ENCODE results near the gene GREB1L.
"Not testable (repeated sequence)": the region's sequence is repeated elsewhere in the genome, so short reads cannot be mapped to it uniquely, and the experiment has no call there.

The GREB1L gene

DNA sequence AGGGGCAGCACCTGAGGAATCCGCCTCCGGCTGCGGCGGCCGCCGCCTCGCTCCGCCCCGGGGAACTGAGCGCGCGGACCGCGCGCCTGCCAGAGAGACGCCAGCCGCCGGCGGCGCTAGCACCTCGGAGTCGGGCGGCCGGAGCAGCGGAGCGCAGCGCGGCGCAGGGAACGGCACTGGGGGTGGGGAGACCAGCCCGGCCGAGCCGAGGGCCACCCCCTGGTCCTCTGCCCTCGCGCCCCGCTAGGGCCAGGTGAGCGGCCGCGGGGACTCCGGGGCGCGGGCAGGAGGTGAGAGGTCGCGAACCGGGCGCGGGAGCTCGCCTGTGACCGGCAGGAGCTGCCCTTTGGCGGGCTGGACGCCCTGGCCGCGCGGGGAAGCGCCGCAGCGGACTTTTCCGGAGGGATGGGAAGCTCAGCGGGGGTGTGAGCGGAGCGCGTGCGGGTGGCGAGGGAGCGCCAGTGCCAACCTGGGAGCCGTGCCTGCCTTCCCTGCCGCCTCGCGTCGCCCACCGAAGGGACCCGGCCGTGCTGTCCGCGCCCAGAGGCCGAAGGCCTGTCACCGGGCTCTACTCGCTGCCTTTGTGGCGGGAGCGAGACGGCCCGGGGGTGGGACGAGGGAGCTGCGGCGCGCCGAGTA is at the start of gene GREB1L:
Gene GREB1L, plus strand, starts transcription at position 92 of the 639 bp plus-strand sequence. CDS start 141,287 bp downstream, outside the sequence.
- no peak for DNase-seq (ENCODE audit: low spot score)

DNA sequence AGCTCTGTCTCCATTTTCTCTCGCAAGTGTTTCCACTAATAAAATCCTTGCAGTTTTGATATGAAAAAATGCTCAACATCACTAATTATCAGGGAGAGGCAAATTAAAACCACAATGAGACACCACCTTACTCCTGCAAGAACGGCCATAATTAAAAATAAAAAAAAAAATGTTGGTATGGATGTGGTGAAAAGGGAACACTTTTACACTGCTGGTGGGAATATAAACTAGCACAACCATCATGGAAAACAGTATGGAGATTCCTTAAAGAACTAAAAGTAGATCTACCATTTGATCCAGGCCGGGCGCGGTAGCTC is 49.8 kb upstream of the GREB1L start:
- DNase-seq (ENCODE audit: low spot score) = no peak

GRCh38 chr18:21194871-21195771 is 46.9 kb upstream of the GREB1L start:
- peak; percentile 51 for DNase-seq (ENCODE audit: low spot score)

DNA sequence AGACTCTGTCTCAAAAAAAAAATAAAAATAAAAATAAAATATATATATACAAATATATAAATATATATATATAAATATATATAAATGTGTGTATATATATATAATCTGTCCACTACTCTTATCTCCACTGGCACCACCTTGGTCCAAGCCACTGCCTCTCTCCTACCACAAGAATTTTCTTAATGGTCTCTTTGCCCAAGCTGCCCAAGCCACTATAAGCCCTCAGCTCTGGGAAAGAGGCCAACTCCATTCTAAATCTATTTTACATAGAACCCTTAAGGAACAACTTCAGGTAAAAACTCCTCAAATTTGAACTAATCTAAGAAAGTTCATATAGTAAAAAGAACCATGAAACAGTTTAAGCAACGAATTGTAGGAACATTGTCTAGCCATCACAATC is 45.6 kb upstream of the GREB1L start:
- DNase-seq (ENCODE audit: low spot score) = no peak

- DNase-seq (ENCODE audit: low spot score) = no peak
Observed at GRCh38 chr18:21203126-21203525, 38.9 kb upstream of the GREB1L start.

- DNase-seq (ENCODE audit: low spot score) = no peak
Observed at GRCh38 chr18:21203542-21204241, 38.3 kb upstream of the GREB1L start.

DNA sequence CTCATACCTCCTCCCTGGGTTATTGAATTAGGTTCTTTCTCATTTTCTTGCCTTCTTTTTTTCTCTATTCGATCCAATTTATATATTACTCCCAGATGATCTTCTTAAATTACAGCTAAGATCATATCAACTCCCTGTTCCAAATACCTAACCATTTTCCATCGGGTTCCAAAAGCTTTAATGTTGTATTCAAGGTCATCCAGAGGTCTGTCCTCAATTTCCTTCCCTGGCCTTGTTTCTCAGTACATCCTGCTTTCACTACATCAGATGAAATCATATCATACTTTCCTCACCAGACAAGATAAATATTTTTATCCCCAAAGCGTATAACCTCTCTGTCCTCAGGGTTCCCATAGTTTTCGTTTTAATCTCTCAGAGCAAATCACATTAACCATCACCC is 36.3 kb upstream of the GREB1L start:
- DNase-seq (ENCODE audit: low spot score) = no peak

DNA sequence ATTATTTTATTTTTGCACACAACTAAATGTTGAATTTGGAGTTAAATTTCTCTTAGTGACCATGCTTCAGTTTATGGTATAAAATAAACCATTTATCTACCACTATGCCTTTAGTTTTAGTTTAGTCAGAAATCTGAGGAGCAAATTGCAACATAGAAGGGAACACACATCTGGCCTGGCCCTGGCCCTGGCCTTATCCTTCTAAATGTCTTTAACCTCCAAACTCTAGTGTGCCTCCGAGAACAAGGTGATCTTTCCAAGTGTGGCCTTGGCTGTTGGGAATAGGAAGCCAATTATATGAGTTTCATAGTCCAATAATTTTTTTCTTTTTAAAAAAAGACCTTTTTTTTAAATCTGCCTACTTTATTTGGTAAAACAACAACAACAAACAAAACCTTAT is 31.8 kb upstream of the GREB1L start:
- DNase-seq (ENCODE audit: low spot score) = no peak

DNA sequence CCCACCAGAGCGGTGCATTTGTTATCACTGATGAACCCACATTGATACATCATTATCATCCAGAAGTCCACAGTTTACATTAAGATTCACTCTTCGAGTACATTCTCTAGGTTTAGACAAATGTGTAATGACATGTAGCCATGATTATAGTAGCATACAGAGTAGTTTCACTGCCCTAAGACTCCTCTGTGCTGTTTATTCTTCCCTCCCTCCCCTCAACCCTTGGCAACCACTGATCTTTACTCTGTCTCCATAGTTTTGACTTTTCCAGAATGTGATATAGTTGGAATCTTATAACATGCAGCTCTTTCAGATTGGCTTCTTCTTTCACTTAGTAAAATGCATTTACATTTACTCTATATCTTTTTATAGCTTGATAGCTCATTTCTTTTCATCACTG is 31.2 kb upstream of the GREB1L start:
- no peak for DNase-seq (ENCODE audit: low spot score)

DNA sequence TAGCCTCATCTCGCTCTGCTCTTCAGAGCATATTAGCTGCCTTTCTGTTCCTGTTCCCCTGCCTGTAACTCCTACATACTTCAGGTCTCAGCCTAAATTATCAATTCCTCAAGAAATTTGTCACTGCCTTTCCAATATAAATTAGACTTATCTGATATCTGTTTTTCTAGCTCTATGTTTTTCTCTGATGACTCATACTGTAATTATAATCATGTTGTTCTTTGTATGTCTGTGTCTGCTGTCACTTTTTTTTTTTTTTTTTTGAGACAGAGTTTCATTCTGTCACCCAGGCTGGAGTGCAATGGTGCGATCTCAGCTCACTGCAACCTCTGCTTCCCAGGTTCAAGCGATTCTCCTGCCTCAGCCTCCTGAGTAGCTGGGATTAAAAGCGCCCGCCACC is 27.6 kb upstream of the GREB1L start:
- not testable (repeated sequence) for DNase-seq (ENCODE audit: low spot score)

DNA sequence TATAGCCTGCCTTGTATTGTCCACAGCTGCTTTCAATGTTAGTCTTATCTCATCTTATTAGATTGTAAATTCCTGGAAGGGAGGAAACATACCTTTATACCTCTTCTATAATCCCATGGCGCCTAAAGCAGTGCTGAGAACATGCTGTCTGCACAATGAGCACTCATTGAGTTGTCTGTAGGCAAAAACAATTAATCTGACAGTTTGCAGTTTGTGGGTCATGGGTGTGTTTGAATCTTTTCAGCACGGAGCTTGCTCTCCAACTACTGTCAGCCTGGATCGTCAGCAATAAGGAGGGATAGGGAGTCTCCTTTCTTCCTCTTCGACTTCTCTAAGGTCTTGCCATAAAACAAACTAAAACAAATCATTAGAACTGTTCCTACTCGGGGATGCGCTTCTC is 26.5 kb upstream of the GREB1L start:
- no peak for DNase-seq (ENCODE audit: low spot score)

DNA sequence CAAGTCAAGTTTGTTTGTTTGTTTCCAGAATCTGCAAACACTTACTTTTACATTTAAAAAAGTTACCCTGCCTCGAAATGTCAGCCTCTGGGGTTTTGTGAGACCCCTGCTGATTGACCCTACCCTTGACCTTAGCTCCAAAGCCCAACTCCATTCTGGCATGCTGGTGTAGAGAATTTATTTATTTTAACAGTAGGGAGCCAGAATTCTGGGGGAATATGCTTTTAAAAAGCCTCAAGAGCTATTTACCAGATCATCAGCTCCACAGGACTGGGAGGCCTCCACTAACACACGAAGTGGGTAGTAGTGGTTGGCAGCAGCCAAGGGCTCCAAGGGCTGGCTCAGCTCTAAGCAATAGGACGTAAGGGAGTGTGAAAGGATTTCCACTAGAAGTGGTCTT is 23.2 kb upstream of the GREB1L start:
- DNase-seq (ENCODE audit: low spot score) = no peak

GRCh38 chr18:21230436-21230835 is 11.6 kb upstream of the GREB1L start:
- DNase-seq (ENCODE audit: low spot score) = no peak

DNA sequence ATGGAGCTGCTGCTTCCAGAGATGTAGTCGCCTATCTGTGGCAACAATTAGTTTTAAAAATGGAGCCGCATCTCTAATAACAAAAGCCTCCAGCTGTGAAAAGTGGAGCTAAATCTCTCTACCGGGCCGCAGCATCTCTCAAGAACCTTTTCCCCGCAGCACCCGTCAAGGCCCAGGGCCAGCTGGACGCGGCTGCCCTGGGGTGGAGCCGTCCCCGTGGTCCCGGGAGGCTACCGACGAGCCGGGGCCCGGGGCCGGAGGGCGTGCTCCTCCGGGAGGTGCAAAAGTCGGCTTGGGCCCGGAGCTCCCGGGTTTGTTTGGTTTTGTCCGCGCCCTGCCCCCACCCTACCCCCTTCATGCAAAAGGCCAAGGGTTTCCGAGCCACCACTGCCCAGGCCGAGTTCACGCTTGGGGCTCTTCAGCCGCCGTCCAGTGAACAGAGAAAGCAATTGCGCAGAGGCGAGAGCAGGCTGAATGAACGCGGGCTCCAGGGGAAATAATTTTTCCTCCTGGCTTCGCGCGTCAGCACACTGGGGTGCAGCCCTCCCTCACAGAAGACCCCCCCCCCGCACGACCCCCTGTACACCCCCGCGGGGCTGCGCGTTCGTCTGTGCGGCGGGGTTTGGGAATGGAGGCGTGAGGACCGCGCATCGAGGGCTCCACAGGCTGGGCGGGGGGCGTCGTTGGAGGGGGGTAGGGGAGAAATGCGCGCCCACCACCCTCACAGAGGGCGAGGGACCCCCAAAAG is 557 bp upstream of the GREB1L start:
- no peak for DNase-seq (ENCODE audit: low spot score)

DNA sequence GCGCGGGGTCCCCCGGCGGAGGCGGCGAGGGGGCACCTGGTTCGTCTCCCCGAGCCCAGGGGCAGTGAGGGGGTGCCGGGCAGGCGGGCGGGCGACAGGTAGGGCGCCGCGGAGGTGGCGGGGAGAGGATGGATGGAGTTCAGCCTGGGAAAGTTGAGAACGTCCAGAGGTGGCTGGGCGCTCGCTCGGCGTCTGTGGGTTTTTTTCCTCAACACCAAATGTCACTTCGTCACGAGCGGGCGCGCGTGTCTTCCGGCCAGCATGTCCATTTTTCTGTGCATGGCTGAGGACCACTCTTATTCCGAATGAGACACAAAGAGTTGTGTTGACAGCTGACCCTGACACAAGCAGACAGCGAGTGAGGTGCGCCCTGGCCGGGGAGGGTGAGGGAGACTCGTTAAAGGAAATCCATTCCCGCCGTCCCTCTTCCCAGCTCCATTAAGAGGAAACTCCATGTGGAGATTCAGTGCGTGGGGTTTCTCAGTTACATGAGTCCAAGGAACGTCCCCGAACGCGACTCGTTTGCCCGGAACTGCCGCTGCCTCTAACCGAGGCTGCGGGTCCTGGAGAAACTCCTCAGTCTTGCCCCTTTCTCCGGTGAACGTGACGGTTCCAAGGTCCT is 859 bp downstream of the GREB1L start:
- DNase-seq (ENCODE audit: low spot score) = no peak

- no peak for DNase-seq (ENCODE audit: low spot score)
Observed at GRCh38 chr18:21254576-21254975, 12.5 kb downstream of the GREB1L start.

DNA sequence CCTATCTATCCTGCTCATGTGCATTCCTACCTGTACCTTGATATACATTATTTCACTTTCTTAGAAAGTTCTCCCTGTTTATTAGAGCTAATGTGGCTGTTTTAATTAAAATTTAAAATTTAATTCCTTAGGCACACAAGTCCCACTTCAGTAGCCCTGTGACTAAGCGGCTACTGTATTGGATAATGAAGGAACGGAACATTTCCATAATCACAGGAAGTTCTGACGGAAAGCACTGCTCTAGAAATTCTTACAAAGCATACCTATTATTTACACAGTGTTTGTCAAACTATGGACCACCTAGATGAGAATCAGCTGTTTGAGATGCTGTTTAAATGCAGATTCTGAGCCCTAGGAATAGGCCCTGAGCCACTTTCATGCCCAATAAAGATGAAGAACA is 13.2 kb downstream of the GREB1L start:
- DNase-seq (ENCODE audit: low spot score) = no peak

DNA sequence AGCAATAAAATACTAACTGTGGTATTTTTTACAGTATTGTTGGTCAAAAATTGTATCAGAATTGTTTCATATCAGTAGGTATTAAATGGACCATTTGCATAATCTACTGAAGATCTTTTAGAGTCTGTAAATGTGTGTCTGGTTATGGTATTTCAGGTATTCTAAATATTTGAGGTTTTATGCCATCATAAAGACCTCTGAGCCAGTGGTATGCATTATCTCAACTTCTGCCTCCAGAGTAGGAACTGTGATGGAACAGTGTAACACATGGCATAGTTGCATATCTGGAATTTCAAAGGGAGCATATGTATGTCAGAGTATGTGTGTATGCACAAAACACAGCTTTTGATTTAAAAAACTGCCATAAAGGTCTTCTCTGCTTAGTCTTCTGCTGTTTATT is 15.4 kb downstream of the GREB1L start:
- no peak for DNase-seq (ENCODE audit: low spot score)

DNA sequence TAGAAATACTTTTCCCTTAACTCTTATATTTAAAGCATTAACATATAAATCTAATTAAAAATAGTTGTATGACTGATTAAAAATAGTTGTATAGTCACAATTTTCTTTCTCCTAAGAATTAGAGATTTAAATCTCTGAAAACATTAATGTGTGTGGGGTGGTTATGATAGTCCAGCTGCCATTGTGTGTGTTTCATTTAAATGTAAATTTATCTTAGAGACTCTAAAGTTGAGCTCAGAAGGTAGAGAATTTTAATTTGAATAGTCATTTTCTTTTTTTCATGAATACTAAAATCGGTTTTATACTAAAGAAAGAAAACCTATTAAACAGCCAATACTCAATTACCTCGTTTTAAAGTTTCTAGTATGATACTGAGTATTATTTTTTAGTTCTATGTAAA is 18.6 kb downstream of the GREB1L start:
- no peak for DNase-seq (ENCODE audit: low spot score)

DNA sequence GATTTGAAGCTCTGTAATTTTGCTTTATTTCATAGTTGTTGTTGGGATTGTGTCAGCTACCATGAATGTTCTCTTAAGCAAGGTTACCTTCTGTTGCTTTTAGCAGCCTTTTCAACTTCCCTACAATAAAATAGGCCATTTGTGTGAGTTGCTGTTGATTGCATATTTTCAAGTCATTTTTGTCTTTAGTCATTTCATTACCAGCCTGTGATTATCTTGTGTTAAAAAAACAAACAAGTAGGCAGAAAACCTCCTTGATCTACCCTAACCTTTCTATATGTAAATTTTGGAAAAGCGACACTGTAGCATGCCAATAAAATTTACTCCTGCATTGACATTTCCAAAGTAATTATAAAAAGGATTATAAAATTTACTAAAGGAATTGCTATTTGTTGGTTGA is 19.3 kb downstream of the GREB1L start:
- DNase-seq (ENCODE audit: low spot score) = no peak

DNA sequence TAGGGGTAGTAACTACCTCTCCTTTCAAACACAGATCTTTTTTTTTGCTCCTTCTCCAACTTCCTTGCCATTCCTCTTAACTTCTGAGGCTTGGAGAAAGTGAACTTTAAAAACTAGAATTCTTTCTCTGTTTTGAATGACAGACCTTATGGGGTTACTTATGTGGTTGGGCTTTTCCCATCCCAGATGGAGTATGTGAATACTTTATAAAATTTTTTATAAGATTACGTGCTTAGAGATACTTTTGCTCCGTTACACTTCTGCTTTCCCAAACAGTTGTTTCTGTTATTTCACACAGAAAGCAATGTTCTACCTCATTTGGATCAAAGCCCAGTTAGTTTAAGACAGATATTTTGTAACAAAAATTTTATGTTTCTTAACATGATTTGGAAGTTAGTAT is 20.2 kb downstream of the GREB1L start:
- DNase-seq (ENCODE audit: low spot score) = no peak

DNA sequence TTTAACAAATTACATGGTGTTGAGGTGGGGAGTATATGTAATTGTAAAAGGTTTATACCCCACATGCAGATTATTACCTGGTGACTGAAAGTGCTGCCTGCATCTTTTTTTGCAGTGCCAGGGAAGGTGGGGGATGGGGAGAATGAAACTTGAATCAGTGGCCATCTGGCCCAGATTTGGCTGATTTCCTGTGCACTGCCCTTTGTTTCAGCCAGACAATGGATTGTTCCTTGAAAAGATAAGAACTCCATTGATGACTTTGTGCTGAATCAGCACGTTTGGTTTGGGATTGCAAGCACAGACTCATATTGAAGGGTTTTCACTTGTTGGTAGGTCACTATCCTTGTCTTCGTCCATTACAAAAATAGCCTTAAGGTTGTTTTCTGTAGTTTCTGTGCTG is 20.9 kb downstream of the GREB1L start:
- DNase-seq (ENCODE audit: low spot score) = no peak
